ENCODE measurements around the gene ROR2.

GRCh38 chr9:91873637-91874051, 76.4 kb downstream of the ROR2 start:
- TF ChIP-seq TCF12 (IDR thresholded peaks at IDR 0.05; ENCODE audit: low read depth) (no peak), YY1 (IDR thresholded peaks at IDR 0.05; ENCODE audit: low read depth) (no peak), EP300 (IDR thresholded peaks at IDR 0.05; ENCODE audit: borderline replicate concordance) (no peak), CEBPB (IDR thresholded peaks at IDR 0.05) (no peak), TAF1 (IDR thresholded peaks at IDR 0.05; ENCODE audit: low read depth) (no peak), MAX (IDR thresholded peaks at IDR 0.05) (no peak), NFIC (IDR thresholded peaks at IDR 0.05) (no peak), RAD21 (IDR thresholded peaks at IDR 0.05; ENCODE audit: low read depth) (no peak), ZBTB7A (IDR thresholded peaks at IDR 0.05; ENCODE audit: low read depth) (no peak), FOXM1 (IDR thresholded peaks at IDR 0.05; ENCODE audit: borderline replicate concordance, low read depth) (no peak), CREB1 (IDR thresholded peaks at IDR 0.05; ENCODE audit: low read depth) (no peak), EGR1 (IDR thresholded peaks at IDR 0.05) (no peak)
- TF ChIP-seq, protein P1, sequence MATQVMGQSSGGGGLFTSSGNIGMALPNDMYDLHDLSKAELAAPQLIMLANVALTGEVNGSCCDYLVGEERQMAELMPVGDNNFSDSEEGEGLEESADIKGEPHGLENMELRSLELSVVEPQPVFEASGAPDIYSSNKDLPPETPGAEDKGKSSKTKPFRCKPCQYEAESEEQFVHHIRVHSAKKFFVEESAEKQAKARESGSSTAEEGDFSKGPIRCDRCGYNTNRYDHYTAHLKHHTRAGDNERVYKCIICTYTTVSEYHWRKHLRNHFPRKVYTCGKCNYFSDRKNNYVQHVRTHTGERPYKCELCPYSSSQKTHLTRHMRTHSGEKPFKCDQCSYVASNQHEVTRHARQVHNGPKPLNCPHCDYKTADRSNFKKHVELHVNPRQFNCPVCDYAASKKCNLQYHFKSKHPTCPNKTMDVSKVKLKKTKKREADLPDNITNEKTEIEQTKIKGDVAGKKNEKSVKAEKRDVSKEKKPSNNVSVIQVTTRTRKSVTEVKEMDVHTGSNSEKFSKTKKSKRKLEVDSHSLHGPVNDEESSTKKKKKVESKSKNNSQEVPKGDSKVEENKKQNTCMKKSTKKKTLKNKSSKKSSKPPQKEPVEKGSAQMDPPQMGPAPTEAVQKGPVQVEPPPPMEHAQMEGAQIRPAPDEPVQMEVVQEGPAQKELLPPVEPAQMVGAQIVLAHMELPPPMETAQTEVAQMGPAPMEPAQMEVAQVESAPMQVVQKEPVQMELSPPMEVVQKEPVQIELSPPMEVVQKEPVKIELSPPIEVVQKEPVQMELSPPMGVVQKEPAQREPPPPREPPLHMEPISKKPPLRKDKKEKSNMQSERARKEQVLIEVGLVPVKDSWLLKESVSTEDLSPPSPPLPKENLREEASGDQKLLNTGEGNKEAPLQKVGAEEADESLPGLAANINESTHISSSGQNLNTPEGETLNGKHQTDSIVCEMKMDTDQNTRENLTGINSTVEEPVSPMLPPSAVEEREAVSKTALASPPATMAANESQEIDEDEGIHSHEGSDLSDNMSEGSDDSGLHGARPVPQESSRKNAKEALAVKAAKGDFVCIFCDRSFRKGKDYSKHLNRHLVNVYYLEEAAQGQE (IDR thresholded peaks at IDR 0.05; ENCODE audit: low read depth), result no peak
- TF ChIP-seq, protein P2, sequence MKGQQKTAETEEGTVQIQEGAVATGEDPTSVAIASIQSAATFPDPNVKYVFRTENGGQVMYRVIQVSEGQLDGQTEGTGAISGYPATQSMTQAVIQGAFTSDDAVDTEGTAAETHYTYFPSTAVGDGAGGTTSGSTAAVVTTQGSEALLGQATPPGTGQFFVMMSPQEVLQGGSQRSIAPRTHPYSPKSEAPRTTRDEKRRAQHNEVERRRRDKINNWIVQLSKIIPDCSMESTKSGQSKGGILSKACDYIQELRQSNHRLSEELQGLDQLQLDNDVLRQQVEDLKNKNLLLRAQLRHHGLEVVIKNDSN (IDR thresholded peaks at IDR 0.05), result no peak

All from Ishikawa (cell line).